Epithelial cell of proximal tubule (primary cell): ENCODE data around the gene TBCD. TPM values are rescaled to one million over a fixed set of nuclear protein-coding genes. Genes with fewer than 3 reads are reported as not detected.

Experiments used
- DNase-seq: peaks from one replicate; pipeline ENCODE4 v3.0.0-alpha.2; 2011; ENCODE audit warnings: low read depth
- H3K4me3 ChIP-seq: 2 replicates; pipeline ENCODE4 v1.5.1; 2011; ENCODE audit warnings: low read depth, mild to moderate bottlenecking, low read length
- total RNA-seq: library from RNA; depleted of rRNA; stranded (reverse); fragments of >200 nt; gene quantifications from 2 replicates; pipeline ENCODE4 v1.2.3, GENCODE V29; 2015
- TF ChIP-seq, protein P1 (sequence below): conservative IDR thresholded peaks from 2 replicates; pipeline ENCODE4 v1.5.1; 2012; ENCODE audit warnings: low read depth, mild to moderate bottlenecking, low read length

Gene TBCD
- total RNA-seq, 1 donor from 2014 or later = 46.6 TPM

DNA sequence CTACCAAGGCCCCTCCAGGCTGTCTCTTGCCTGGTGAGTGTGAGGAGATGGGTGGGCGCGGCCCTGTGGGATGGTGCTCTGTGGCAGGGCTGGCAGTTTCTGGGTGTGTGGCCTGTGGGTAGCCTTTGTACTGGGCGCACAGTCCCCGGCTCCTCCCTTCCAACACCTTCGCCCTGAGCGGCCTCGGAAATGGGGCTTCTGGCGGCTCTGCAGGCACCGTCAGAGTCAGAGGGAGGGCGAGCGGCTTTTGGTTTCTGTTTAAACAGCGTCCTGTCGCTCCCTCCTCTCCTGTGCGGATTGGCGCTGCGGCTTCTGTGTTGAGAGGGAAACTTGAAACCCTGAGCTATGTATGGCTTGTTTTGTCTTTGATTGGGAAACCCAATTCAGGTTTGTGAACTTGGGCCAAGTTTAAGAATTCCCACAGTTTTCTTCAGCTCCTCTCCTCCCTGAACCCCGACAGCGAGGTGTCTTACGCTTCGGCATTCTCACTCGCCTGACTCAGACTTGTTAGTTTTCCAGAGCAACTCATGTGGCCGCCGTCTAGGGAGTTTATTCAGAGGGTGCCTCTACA, 96.2 kb downstream of the TBCD start:
- peak overlapping the region; percentile 46 for H3K4me3 ChIP-seq
- no peak for DNase-seq
- TF ChIP-seq, protein P1, sequence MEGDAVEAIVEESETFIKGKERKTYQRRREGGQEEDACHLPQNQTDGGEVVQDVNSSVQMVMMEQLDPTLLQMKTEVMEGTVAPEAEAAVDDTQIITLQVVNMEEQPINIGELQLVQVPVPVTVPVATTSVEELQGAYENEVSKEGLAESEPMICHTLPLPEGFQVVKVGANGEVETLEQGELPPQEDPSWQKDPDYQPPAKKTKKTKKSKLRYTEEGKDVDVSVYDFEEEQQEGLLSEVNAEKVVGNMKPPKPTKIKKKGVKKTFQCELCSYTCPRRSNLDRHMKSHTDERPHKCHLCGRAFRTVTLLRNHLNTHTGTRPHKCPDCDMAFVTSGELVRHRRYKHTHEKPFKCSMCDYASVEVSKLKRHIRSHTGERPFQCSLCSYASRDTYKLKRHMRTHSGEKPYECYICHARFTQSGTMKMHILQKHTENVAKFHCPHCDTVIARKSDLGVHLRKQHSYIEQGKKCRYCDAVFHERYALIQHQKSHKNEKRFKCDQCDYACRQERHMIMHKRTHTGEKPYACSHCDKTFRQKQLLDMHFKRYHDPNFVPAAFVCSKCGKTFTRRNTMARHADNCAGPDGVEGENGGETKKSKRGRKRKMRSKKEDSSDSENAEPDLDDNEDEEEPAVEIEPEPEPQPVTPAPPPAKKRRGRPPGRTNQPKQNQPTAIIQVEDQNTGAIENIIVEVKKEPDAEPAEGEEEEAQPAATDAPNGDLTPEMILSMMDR = no peak

DNA sequence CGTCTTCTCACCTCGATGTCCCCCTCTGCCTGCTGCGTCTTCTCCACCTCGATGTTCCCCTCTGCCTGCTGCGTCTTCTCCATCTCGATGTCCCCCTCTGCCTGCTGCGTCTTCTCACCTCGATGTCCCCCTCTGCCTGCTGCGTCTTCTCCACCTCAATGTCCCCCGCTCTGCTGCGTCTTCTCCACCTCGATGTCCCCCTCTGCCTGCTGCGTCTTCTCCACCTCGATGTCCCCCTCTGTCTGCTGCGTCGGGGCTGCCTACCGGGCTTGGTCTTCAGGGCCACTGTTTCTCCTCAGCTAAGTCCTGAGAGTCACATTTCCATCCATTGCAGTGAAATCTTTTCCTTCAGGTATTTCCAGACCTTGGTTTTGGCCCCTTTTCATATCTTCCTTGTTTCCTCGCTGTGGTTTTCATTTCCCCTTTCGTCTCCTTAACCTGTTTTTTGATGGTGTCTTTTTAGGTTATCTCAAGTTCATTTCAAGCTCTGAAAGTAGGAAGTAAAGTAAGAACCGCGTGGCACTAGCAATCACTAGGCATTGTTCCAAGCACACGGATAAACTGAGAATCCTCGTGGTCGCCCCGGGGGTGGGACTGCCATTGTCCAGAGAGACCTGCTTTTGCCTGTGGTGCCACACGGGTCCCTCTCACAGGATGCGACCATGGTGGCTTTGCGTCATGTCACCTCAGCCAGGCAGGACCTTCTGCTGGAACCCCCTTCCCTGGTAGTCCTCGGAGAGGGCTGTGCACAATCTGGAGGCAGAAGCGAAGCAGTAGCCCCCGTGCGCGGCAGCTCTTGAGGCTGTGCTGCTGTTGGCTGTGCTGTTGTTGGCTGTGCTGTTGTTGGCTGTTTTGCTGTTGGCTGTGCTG, 97.4 kb downstream of the TBCD start:
- TF ChIP-seq, protein P1 = no peak
- no peak for DNase-seq
- H3K4me3 ChIP-seq = no peak overlapping the region

DNA sequence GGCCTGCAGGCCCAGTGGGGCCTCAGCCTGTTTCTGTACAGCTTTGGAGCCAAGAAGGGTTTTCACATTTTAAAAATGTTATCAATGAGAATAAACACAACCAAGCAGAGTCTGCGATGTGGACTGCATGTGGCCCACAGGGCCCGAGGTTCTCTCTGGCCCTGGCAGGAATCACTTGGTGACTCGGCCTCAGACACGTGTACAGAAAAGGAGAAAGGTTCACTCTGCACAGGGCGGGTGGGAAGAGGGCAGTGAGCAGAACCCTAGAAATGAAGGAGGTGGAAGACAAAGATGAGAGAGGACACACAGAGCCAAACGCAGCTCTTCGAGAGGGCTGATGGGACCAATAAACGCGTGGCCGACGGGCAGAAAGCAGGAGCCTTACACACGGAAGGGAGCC, 99.5 kb downstream of the TBCD start:
- H3K4me3 ChIP-seq = no peak overlapping the region
- TF ChIP-seq, protein P1 = no peak
- DNase-seq = no peak

DNA sequence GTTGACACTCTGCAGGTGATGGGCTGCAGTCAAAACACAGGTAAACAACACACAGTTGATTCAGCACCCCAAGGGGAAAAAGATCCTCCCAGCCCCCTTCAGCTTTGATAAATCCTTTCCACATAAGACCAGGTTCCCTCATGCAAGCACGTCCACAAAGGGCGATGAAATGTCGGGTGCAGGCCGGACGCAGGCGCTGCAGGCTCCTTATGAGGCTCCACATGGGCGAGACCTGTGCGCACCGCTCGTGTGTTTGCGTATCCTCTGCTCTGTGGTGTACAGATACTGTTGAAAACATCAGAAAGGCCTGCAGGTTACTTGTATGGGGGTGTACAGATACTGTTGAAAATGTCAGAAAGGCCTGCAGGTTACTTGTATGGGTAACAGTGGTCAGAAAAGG, 102.4 kb downstream of the TBCD start:
- TF ChIP-seq, protein P1 = no peak
- no peak overlapping the region for H3K4me3 ChIP-seq
- no peak for DNase-seq

DNA sequence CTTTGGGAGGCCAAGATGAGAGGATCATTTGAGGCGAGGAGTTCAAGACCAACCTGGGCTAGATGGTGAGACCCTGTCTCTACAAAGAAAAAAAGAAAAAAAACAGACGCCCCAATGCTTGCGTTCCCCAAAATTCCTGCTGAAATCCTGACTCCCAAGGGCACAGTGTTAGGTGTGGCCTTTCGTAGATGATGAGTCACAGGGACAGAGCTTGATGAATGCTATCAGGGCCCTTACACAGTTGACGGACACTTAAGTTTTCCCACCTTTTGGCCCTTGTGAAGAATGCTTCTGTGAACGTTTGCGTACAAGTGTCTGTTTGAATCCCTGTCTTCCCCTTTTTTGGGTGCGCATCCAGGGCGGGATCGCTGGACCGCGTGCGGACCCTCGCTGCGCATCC, 104.5 kb downstream of the TBCD start:
- DNase-seq = no peak
- TF ChIP-seq, protein P1 = no peak

DNA sequence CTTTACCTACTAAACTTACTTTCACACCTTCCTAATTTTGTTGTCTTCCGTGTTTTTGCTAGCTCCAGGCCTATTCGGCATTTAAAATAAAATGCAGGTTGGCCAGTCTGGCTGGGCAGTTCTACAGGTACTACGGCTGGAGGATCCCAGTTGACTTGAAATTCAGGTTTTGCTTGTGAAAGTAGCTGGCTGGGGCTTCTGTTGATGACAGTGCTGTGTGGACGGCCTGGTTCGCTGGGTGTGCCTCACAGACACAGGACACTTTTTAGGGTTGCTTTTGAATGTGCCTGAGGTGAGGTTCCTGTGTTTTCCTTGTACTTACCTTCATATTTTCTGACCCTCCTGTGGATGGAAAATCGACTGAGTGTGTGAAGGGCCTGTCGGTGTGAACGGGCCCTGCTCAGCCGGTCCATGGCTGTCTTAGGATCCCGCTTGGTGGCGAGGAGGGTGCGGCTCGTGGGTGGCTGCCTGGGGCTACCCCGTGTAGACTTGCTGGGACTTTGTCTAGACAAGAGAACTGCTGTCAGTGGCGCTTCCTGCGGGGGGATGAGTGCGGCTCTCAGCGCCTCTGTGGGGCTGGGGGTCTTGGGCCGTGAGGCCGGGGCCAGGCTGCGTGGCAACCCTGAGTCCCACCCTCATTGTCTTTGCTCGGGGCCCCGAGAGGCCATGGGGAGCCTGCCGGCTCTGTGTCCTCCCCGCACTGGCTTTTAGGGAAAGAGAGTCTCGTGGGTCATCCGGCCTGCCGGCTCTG, 106.7 kb downstream of the TBCD start:
- TF ChIP-seq, protein P1 = no peak
- DNase-seq = no peak
- H3K4me3 ChIP-seq = no peak overlapping the region

More for the DNA sequence above, 104.5 kb downstream of the TBCD start:
- no peak overlapping the region for H3K4me3 ChIP-seq
